Measurements from ENCODE around the gene CACNA1H. TPM values are rescaled to one million over a fixed set of nuclear protein-coding genes. Genes with fewer than 3 reads are reported as not detected.

The CACNA1H gene
- total RNA-seq, 1 experiment from 2014 or later, result 24.3 TPM

DNA sequence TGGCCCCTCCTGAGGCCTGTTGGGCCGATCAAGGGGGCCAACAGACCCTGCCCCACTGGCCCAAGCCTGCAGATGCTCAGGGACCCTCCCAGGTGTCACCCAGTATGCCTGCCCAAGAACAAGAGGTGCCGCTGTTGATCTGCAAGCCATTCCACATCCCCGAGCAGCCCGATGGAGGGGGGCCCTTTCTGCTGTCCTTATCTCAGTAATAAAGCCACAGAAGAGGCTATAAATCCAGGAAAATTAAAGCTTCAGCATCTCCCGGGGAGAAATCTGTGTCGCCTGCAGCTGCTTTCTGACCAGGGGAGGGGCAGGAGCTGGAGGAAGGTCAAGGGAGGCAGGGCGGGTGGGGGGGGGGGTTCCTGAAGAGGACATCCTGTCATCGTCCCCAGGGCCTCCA is 11.7 kb upstream of the CACNA1H start:
- Histone ChIP-seq H3K4me2 (ENCODE audit: low read length) (no peak overlapping the region), H3K4me1 (ENCODE audit: control insufficient read depth in 1 of 2, insufficient read depth in 2 of 2, low read length in 2 of 2) (peaks cover 0 to 3% of the 10 kb centered on the region in 2 experiments; a peak in 1 of 4 replicates), H3K27me3 (ENCODE audit: insufficient read depth, low read length) (no peaks in the 10 kb centered on the region), H3K4me3 (replicated peaks in 1 of 2; ENCODE audit: low read depth in 1 of 2, low read length in 2 of 2) (no peak overlapping the region), H3K9ac (ENCODE audit: low read length) (no peak overlapping the region), H3K36me3 (ENCODE audit: control insufficient read depth in 1 of 2, insufficient read depth in 2 of 2, low read length in 2 of 2) (no peaks in the 10 kb centered on the region), H3K27ac (ENCODE audit: low read depth, low read length) (no peak overlapping the region), H2AFZ (ENCODE audit: low read depth, low read length, poor library complexity, severe bottlenecking) (no peak overlapping the region), H4K20me1 (ENCODE audit: insufficient read depth) (no peaks in the 10 kb centered on the region), H3K9me3 (ENCODE audit: control insufficient read depth in 1 of 2, insufficient read depth in 1 of 2, low read depth in 1 of 2, low read length in 2 of 2) (no peaks in the 10 kb centered on the region), H3K9me2 (ENCODE audit: insufficient read depth) (no peaks in the 10 kb centered on the region), H3K79me2 (ENCODE audit: insufficient read depth, low read length) (no peaks in the 10 kb centered on the region)
- ChIA-PET CTCF (no interaction called here), POLR2A (no interaction called here), RAD21 (ENCODE audit: low non-redundant PET in 1 of 2, low total read pairs in 2 of 2, uncharacterized antibody in 2 of 2, unreplicated experiment in 2 of 2) (no interaction called here)
- BruUV-seq (replicated peaks), result no TSS peak
- TF ChIP-seq SP1 (IDR thresholded peaks at IDR 0.05; ENCODE audit: low read depth) (no peak), YY1 (IDR thresholded peaks at IDR 0.05; ENCODE audit: extremely low read depth, insufficient replicate concordance, low read depth, low read length) (no peak), SRF (IDR thresholded peaks at IDR 0.05; ENCODE audit: low read depth) (no peak), RAD21 (IDR thresholded peaks at IDR 0.05; ENCODE audit: low read depth) (no peak), CBX3 (IDR thresholded peaks at IDR 0.05; ENCODE audit: low read depth) (no peak), FOSL1 (IDR thresholded peaks at IDR 0.05; ENCODE audit: low read depth) (no peak), ZNF274 (IDR thresholded peaks at IDR 0.05; ENCODE audit: low read depth, low read length) (no peak), EZH2 (IDR thresholded peaks at IDR 0.05) (no peak), CEBPB (IDR thresholded peaks at IDR 0.05; ENCODE audit: low read depth) (no peak), POLR2AphosphoS5 (IDR thresholded peaks at IDR 0.05; ENCODE audit: low read depth, low read length) (no peak), ZFX (IDR thresholded peaks at IDR 0.05) (no peak), ELF1 (IDR thresholded peaks at IDR 0.05; ENCODE audit: borderline replicate concordance, low read depth) (no peak), EZH2phosphoT487 (IDR thresholded peaks at IDR 0.05; ENCODE audit: borderline replicate concordance) (no peak), SIN3A (IDR thresholded peaks at IDR 0.05; ENCODE audit: low read depth) (no peak)
- TF ChIP-seq, protein P1, sequence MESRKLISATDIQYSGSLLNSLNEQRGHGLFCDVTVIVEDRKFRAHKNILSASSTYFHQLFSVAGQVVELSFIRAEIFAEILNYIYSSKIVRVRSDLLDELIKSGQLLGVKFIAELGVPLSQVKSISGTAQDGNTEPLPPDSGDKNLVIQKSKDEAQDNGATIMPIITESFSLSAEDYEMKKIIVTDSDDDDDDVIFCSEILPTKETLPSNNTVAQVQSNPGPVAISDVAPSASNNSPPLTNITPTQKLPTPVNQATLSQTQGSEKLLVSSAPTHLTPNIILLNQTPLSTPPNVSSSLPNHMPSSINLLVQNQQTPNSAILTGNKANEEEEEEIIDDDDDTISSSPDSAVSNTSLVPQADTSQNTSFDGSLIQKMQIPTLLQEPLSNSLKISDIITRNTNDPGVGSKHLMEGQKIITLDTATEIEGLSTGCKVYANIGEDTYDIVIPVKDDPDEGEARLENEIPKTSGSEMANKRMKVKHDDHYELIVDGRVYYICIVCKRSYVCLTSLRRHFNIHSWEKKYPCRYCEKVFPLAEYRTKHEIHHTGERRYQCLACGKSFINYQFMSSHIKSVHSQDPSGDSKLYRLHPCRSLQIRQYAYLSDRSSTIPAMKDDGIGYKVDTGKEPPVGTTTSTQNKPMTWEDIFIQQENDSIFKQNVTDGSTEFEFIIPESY (IDR thresholded peaks at IDR 0.05; ENCODE audit: extremely low read depth, insufficient replicate concordance, low read length), result no peak
- TF ChIP-seq, protein P2, sequence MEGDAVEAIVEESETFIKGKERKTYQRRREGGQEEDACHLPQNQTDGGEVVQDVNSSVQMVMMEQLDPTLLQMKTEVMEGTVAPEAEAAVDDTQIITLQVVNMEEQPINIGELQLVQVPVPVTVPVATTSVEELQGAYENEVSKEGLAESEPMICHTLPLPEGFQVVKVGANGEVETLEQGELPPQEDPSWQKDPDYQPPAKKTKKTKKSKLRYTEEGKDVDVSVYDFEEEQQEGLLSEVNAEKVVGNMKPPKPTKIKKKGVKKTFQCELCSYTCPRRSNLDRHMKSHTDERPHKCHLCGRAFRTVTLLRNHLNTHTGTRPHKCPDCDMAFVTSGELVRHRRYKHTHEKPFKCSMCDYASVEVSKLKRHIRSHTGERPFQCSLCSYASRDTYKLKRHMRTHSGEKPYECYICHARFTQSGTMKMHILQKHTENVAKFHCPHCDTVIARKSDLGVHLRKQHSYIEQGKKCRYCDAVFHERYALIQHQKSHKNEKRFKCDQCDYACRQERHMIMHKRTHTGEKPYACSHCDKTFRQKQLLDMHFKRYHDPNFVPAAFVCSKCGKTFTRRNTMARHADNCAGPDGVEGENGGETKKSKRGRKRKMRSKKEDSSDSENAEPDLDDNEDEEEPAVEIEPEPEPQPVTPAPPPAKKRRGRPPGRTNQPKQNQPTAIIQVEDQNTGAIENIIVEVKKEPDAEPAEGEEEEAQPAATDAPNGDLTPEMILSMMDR (IDR thresholded peaks at IDR 0.05 in 2 of 3, conservative IDR thresholded peaks at IDR 0.05 in 1 of 3; ENCODE audit: borderline replicate concordance in 1 of 3, insufficient read depth in 1 of 3, low read depth in 2 of 3, low read length in 2 of 3), result no peak
- TF ChIP-seq, protein P3, sequence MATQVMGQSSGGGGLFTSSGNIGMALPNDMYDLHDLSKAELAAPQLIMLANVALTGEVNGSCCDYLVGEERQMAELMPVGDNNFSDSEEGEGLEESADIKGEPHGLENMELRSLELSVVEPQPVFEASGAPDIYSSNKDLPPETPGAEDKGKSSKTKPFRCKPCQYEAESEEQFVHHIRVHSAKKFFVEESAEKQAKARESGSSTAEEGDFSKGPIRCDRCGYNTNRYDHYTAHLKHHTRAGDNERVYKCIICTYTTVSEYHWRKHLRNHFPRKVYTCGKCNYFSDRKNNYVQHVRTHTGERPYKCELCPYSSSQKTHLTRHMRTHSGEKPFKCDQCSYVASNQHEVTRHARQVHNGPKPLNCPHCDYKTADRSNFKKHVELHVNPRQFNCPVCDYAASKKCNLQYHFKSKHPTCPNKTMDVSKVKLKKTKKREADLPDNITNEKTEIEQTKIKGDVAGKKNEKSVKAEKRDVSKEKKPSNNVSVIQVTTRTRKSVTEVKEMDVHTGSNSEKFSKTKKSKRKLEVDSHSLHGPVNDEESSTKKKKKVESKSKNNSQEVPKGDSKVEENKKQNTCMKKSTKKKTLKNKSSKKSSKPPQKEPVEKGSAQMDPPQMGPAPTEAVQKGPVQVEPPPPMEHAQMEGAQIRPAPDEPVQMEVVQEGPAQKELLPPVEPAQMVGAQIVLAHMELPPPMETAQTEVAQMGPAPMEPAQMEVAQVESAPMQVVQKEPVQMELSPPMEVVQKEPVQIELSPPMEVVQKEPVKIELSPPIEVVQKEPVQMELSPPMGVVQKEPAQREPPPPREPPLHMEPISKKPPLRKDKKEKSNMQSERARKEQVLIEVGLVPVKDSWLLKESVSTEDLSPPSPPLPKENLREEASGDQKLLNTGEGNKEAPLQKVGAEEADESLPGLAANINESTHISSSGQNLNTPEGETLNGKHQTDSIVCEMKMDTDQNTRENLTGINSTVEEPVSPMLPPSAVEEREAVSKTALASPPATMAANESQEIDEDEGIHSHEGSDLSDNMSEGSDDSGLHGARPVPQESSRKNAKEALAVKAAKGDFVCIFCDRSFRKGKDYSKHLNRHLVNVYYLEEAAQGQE (IDR thresholded peaks at IDR 0.05; ENCODE audit: low read depth), result no peak
- TF ChIP-seq, protein P4, sequence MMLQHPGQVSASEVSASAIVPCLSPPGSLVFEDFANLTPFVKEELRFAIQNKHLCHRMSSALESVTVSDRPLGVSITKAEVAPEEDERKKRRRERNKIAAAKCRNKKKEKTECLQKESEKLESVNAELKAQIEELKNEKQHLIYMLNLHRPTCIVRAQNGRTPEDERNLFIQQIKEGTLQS (IDR thresholded peaks at IDR 0.05), result no peak
- intact Hi-C loops (cut with micrococcal nuclease), result no loop called here
- ATAC-seq (no peak), DNase-seq (ENCODE audit: low read depth, low spot score) (no peak)
